Measurements from ENCODE around the gene LCE3E.

- TF ChIP-seq CTCF (IDR thresholded peaks at IDR 0.05) (no peak), POLR2AphosphoS5 (IDR thresholded peaks at IDR 0.05) (no peak)
Measured at GRCh38 chr1:152585586-152585985, 19.0 kb upstream of the LCE3E start.

Measured in breast epithelium (tissue), 3 donors.